ENCODE results near the gene LRRC17.
A peak's percentile ranks its signal among the peaks of the same experiment; 100 is the strongest.

The LRRC17 gene

DNA sequence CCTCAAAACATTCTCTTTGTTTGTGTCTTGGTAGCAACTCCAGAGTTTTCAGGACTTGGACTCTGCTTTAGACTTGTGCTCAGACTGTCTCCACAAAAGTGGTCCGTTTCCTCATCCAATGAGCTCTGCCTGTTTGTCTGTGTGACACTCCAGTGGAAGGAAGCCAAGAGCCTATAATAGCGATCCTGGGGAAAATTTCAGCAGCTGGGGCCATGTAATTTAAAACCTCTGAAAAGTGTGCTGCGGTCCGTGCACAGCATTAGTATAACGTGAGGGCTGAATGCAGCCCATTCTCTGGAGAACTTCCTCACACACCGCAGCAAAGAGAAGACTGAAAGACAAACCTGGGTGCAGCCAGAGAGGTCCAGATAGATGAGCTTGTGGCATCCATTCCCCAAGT lies at the start of gene LRRC17:
Gene LRRC17 (plus strand): TSS at position 259 of the 400 bp plus-strand sequence. CDS start 20,914 bp downstream, outside the sequence.
- no peak for DNase-seq (ENCODE audit: low read depth in 2 of 2)

- DNase-seq (ENCODE audit: low read depth in 2 of 2): no peak
These were observed 47.8 kb upstream of the LRRC17 start for GRCh38 chr7:102864958-102865357.

- DNase-seq (ENCODE audit: low read depth in 2 of 2): no peak
These were observed 46.1 kb upstream of the LRRC17 start for GRCh38 chr7:102866535-102867215.

- DNase-seq (ENCODE audit: low read depth in 2 of 2): no peak
These were observed 43.6 kb upstream of the LRRC17 start for GRCh38 chr7:102869195-102869594.

DNA sequence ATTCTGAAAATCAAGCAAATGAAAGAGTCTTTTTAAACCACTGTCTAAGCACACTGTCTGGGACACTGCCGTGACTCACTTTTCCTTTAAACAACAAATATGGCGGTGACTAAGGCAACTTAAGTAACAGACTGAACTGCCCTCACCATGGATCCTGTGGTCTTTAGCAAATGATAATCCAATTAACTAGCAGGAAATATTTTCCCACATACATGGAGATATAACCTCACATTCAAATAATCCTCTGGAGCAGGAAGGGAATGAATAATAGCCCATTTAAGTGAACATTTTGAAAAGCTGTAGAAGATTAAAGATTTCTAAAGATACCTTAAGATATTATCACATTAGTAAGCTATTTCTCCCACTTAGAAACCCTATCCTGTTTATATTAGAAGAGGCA lies 40.3 kb upstream of the LRRC17 start:
- DNase-seq (ENCODE audit: low read depth in 2 of 2): no peak

DNA sequence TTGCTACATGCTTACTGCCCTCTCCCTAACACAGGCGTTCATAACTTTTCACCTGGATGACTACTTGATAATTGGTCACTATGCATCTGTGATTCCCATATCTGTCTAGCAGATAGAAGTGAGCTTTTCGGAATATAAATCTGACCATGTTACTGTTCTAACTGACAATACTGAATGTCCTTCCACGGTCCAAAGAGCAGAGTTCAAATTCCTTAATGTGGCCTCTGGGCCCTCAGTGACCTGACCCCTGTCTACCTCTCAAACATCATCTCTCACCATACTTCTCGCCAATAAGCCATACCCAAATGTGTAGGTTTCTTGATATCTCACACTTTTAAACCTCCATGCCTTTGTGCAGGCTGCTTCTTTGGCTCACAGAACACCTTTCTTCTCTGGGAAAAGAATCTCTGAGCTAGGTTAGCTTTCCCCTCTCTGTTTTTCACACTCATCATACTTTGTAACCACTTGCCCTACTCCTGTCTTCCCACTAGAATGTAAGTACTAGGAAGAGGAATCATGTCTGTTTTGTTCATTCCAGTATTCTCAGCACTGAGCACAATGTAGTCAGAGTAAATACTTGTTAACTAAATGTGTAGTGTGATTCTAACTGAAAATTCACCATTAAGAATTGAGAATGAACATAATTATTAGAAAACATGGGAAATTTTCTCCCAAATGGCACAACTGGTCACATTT lies 39.2 kb upstream of the LRRC17 start:
- no peak for DNase-seq (ENCODE audit: low read depth in 2 of 2)

DNA sequence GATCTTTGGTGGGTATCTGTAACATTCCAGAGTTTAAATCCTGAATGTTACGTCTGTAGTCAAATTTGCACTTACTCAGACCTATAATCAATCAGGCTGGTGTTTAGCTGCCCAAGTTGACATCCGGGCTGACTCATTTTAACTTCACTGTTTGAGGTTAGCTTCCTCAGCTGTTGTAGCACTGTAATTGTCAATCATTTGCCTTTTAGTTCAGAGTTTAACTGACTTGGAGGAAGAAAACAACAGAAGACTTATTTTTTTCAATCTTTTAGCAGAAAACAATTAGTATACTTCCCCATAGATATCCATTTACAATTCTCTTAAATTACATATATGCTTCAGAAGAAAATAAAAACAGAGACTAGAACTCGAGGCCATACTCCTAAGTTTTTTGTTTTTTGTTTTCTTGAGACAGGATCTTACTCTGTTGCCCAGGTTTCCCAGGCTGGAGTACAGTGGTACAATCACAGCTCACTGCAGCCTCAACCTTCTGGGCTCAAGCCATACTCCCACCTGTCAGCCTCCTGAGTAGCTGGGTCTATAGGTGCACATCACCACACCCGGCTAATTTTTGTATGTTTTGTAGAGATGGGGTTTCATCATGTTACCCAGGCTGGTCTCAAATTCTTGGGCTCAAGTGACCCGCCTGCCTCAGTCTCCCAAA lies 38.5 kb upstream of the LRRC17 start:
- DNase-seq (ENCODE audit: low read depth in 2 of 2): no peak

DNA sequence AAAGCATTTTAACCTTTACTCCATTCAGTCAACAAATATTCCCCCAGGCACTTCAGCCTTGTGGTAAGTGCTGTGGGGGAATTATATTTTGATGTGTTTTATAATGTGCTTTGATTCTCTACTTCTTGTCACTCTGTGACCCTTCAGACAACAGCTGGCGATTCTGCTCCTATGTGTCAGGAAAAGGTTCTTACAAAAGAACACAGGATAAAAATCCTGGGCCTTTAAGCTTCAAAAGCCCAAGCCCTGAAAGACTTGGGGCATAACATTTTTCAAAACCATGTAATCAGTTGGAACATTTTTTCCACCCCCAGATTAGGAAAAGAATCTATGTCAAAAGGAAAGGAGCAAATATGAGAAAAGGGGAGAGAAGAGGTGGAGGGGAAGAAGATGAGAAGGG lies 37.8 kb upstream of the LRRC17 start:
- no peak for DNase-seq (ENCODE audit: low read depth in 2 of 2)

GRCh38 chr7:102875700-102876295 lies 37.0 kb upstream of the LRRC17 start:
- DNase-seq (ENCODE audit: low read depth in 2 of 2): peak; percentile 3 to 6

- no peak for DNase-seq (ENCODE audit: low read depth in 2 of 2)
These were observed 29.5 kb upstream of the LRRC17 start for GRCh38 chr7:102883098-102883860.

DNA sequence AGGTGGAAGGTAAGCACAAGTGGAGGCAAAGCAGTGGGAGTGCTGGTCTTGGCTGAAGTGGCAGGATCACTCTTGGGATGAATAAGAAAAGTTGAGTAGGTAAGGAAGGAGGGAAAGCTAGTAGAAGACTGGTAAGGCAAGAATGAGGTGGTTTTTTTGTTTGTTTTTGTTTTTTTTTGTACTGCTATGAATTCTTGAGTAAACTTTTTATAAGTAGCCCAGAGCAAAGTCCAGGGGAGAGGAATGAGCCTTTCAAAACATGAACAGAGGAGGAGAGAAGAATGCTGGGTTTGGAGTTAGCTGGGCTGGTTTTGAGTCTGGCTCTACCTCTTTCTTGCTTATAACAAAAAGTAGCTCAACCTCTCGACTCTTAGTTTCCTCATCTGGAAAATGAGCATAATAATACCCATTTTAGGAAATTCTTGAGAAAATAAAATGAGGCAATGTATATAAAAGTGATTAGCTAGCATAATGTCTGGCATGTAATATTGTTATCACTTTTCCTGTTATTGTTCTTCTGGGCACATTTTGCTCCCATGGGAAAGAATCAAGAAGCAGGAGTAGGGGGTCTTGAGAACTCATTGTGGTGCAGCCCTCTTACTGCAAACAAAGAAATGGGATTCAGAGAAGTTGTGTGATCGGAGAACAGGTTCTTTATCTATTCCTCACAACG lies 24.1 kb upstream of the LRRC17 start:
- DNase-seq (ENCODE audit: low read depth in 2 of 2): no peak

GRCh38 chr7:102889851-102890250 lies 22.9 kb upstream of the LRRC17 start:
- DNase-seq (ENCODE audit: low read depth in 2 of 2): no peak

DNA sequence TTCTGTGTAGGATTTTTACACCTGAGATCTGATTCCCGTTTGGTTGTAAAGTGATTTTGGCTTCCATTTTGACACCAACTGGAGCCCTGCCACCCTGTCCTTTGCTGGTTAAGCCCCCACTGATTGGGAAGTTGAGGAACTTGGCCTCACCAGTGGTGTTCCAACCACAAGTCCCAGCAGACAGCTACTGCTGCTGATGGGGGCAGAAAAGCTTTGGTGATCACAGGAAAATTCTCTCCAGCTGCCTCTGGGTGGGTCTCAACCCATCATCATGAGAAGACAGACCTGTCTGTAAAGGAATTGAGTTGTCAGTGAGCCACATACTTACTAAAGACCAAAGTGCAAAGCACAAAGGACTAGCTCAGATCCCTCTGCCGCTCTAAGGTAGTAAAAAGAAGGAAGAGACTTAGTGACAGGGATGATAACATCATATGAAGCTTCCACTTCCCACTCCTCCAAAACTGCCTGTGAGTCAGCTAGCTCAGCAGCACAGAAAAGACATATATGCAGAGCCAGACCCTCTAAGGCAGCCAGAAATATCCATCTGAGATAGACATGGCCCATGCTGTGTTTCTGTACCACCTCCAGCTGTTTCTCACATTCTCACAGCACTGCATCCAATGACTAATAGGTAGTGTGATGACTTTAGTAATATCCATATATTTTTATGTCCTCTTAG lies 22.4 kb upstream of the LRRC17 start:
- DNase-seq (ENCODE audit: low read depth in 2 of 2): no peak

- no peak for DNase-seq (ENCODE audit: low read depth in 2 of 2)
These were observed 21.7 kb upstream of the LRRC17 start for GRCh38 chr7:102890971-102891692.

DNA sequence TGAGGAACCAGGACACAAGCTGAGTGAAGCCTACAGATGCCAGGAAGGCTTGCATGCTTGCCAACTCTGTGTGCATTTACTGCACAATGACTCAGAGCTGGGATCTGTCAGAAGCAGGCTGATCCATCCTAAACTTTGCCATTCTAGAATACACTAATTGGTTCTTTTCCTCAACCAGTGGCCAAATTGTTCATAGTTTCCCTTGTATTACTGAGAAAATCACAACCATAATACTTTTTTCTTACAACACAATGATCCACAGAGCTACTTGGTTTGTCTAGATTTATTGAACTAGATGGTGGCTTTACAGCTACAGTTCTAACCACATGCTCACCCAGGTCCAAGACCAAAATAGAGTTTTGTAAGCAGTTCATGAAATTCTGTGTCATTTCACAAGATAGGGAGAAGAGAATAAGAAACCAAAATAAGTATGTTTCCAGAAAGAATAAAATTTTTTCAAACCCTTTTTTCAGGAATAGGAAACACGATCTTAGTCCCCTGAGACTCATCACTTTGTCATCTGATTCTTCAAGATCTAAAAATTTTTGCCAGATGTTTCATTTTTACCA lies 21.0 kb upstream of the LRRC17 start:
- no peak for DNase-seq (ENCODE audit: low read depth in 2 of 2)

- DNase-seq (ENCODE audit: low read depth in 2 of 2): no peak
These were observed 20.0 kb upstream of the LRRC17 start for GRCh38 chr7:102892631-102893278.

DNA sequence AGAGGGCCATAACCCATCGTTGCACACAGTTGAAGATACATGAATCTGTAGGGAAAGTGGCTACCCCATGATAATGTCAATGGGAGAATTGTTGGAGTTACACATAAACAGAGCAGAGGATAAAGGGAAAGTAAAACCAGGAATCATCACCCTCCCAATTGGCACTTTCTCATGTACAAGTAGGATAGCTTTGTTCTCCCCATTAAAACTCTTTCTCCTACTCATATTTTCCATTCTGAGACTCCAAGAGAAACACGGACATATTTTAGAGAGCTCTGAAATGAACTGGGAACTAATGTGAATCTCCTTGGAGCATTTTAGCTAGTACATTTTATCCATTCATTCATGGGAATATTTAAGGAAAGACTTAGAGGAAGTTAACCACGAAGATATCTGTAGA lies 17.2 kb upstream of the LRRC17 start:
- no peak for DNase-seq (ENCODE audit: low read depth in 2 of 2)

GRCh38 chr7:102896585-102896984 lies 16.2 kb upstream of the LRRC17 start:
- no peak for DNase-seq (ENCODE audit: low read depth in 2 of 2)

- DNase-seq (ENCODE audit: low read depth in 2 of 2): no peak
These were observed 15.6 kb upstream of the LRRC17 start for GRCh38 chr7:102897211-102897631.
